HFFc6 (cell line): ENCODE results near the gene ZNF787. TPM values are rescaled to one million over a fixed set of nuclear protein-coding genes. Genes with fewer than 3 reads are reported as not detected.

Experiments used
- DNase-seq: peaks from one replicate; pipeline ENCODE4 v3.0.0-alpha.2; 2018
- H3K27ac Mint-ChIP-seq: 2 replicates; pipeline ENCODE4 v1.8.0; 2020; ENCODE audit warnings: mild to moderate bottlenecking, mixed read lengths
- H3K27me3 Mint-ChIP-seq: 2 replicates; pipeline ENCODE4 v1.8.0; 2021; ENCODE audit warnings: mild to moderate bottlenecking, moderate library complexity, mixed read lengths; ENCODE audit not compliant: insufficient read depth
- H3K36me3 Mint-ChIP-seq: 2 replicates; pipeline ENCODE4 v1.8.0; 2021; ENCODE audit warnings: low read depth, mixed read lengths
- H3K4me1 Mint-ChIP-seq: 2 replicates; pipeline ENCODE4 v1.8.0; 2020; ENCODE audit warnings: low read depth, mixed read lengths
- H3K4me3 Mint-ChIP-seq: 2 replicates; pipeline ENCODE4 v1.8.0; 2020; ENCODE audit warnings: mild to moderate bottlenecking, moderate library complexity, mixed read lengths
- H3K9me3 Mint-ChIP-seq: 2 replicates; pipeline ENCODE4 v1.8.0; 2020; ENCODE audit warnings: mild to moderate bottlenecking, mixed read lengths
- CTCF ChIP-seq: fragments of 200-600 bp; sonication (generic); IDR thresholded peaks from 2 replicates; pipeline ENCODE4 v1.5.0; 2021; ENCODE audit warnings: antibody characterized with exemption, mild to moderate bottlenecking
- total RNA-seq, 6 experiments: library from RNA; stranded (reverse); fragmentation: NEBNext Ultra II Directional; extraction: Animal tissue kit (Norgen Biotek cat#: 25700); gene quantifications; 2 replicates in 1 of 6; 3 replicates in 5 of 6; pipeline ENCODE4 v1.2.3, GENCODE V29; 2021

The ZNF787 gene
- total RNA-seq, 6 experiments from 2014 or later = 28.5 to 31.5 (median 29.5) TPM

GRCh38 chr19:56079609-56080008 is 41.5 kb downstream of the ZNF787 start:
- Mint-ChIP-seq H3K36me3 (no peaks in the 10 kb centered on the region), H3K4me3 (no peak overlapping the region), H3K4me1 (peaks cover 11% of the 10 kb centered on the region), H3K27me3 (peaks cover 5% of the 10 kb centered on the region), H3K9me3 (no peaks in the 10 kb centered on the region), H3K27ac (no peak overlapping the region)
- no peak for DNase-seq
- no peak for TF ChIP-seq CTCF

- Mint-ChIP-seq H3K4me1 (peaks cover 10% of the 10 kb centered on the region), H3K4me3 (no peak overlapping the region), H3K9me3 (no peaks in the 10 kb centered on the region), H3K36me3 (no peaks in the 10 kb centered on the region), H3K27ac (no peak overlapping the region), H3K27me3 (peaks cover 3% of the 10 kb centered on the region)
- peak; percentile 89 for TF ChIP-seq CTCF
- DNase-seq = peak; percentile 41
These were observed 44.6 kb downstream of the ZNF787 start for GRCh38 chr19:56076498-56076897.

- Mint-ChIP-seq H3K4me1 (no peaks in the 10 kb centered on the region; the same call in 1 of the 2 replicates), H3K36me3 (no peaks in the 10 kb centered on the region), H3K9me3 (no peaks in the 10 kb centered on the region), H3K27ac (no peak overlapping the region), H3K27me3 (peaks cover 10% of the 10 kb centered on the region), H3K4me3 (no peak overlapping the region)
- DNase-seq = no peak
- TF ChIP-seq CTCF = peak; percentile 62; the same call in 1 of the 2 replicates
These were observed 49.9 kb downstream of the ZNF787 start for GRCh38 chr19:56071151-56071550.

- no peak overlapping the region for H3K4me3 Mint-ChIP-seq
- TF ChIP-seq CTCF = no peak
- no peaks in the 10 kb centered on the region for H3K36me3 Mint-ChIP-seq
- DNase-seq = no peak
- no peaks in the 10 kb centered on the region for H3K9me3 Mint-ChIP-seq
- H3K27me3 Mint-ChIP-seq = peaks cover 10% of the 10 kb centered on the region
- no peak overlapping the region for H3K27ac Mint-ChIP-seq
- no peaks in the 10 kb centered on the region; the same call in 1 of the 2 replicates for H3K4me1 Mint-ChIP-seq
These were observed 51.5 kb downstream of the ZNF787 start for GRCh38 chr19:56069642-56070041.

GRCh38 chr19:56066152-56067023 is 54.7 kb downstream of the ZNF787 start:
- no peaks in the 10 kb centered on the region for H3K36me3 Mint-ChIP-seq
- TF ChIP-seq CTCF = peak; percentile 91
- H3K27me3 Mint-ChIP-seq = peaks cover 10% of the 10 kb centered on the region
- no peak overlapping the region for H3K4me3 Mint-ChIP-seq
- H3K27ac Mint-ChIP-seq = no peak overlapping the region
- no peak for DNase-seq
- H3K4me1 Mint-ChIP-seq = no peaks in the 10 kb centered on the region; the same call in 1 of the 2 replicates
- peaks cover 4% of the 10 kb centered on the region; the same call in 1 of the 2 replicates for H3K9me3 Mint-ChIP-seq
